CD4-positive, alpha-beta T cell treated with Interleukin-1 beta for 1 hour (primary cell): ENCODE measurements around the gene TSTD1.
"Not testable (repeated sequence)": the region's sequence is repeated elsewhere in the genome, so short reads cannot be mapped to it uniquely, and the experiment has no call there.

Experiments
- DNase-seq, 2 donors: peaks; one replicate each; pipeline ENCODE4 v3.0.0-alpha.2; 2020 to 2022

TSTD1 gene

GRCh38 chr1:161033751-161034150 is 5.0 kb downstream of the TSTD1 start:
- DNase-seq, result no peak

DNA sequence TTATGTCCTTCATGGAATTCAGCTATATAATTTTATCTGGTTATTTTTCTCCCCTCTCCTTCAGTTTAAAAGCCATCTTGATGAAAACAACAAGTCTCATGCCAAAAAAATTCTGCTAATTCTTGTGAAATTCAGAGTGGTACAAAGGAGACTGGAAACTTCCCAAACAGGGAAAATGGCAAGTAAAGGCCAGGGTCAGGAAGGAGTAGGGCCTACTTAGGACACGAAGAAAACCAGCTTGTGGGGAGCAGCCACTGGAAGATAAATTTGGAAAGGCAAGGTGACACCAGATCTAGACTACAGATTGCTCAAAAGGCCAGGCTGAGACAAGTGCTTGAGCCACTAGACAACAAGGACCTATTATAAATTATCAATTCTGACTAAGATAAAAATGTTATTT is 6.4 kb downstream of the TSTD1 start:
- no peak for DNase-seq

DNA sequence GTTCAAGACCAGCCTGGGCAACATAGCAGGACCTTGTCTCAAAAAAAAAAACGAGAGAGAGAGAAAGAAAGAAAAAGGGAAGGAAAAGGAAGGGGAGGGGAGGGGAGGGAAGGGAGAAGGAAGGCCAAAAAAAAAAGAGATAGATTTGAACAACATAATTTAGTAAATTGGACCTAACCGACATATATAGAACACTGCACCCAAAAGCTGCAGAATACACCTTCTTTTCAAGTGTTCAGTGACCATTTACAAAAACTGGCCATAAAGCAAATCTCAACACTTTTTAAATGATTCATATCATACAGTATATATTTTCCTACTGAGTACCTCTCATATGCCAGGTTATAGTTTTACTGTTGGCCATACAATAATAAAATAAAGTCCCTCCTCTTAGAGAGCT is 6.9 kb downstream of the TSTD1 start:
- no peak for DNase-seq

- not testable (repeated sequence) for DNase-seq
These were observed 9.3 kb downstream of the TSTD1 start for GRCh38 chr1:161029466-161029865.

GRCh38 chr1:161026954-161027353 is 11.8 kb downstream of the TSTD1 start:
- not testable (repeated sequence) for DNase-seq

GRCh38 chr1:161022432-161022831 is 16.3 kb downstream of the TSTD1 start:
- DNase-seq, result not testable (repeated sequence)

GRCh38 chr1:161021970-161022353 is 16.8 kb downstream of the TSTD1 start:
- DNase-seq, result no peak

GRCh38 chr1:161021165-161021969 is 17.4 kb downstream of the TSTD1 start:
- peak; percentile 93 to 95 for DNase-seq

GRCh38 chr1:161020509-161021164 is 18.1 kb downstream of the TSTD1 start, which contains the start of gene F11R:
Gene F11R (minus strand): TSS chr1:161021152. CDS start chr1:161021073, 79 bp downstream.
- DNase-seq, result no peak

DNA sequence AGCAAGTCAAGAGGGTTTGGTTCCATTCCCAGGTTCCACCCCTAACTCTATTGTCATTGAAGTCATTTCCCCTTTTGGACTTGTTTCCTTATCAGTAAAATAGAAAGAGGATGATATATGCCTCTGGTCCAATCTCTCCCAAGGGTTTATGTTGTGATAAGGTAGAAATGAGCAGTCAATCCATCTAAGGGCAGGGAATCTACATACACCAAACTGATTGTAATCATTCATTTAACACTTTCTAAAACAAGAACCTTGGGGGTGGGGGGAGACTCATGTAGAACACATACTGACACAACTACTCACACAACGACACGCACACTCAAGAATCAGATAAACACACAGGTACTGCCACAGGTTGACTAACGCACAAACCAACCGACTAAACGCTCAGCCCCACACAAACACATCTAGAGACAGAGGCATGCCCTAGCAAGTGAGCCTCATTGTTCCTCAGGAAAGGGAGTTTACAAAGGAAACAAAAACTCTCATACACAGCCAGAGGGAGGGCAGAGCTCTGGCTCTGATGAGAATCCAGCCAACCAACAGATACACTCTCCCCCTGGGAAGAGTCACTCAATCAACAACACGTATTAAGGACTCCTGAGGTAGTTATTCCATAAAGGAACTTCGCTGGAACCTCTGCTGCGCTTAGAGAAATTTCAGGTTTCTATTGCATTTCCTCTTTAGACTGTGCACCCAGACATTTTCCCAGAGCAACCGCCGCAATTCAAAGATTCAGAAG is 18.8 kb downstream of the TSTD1 start:
- no peak for DNase-seq

- not testable (repeated sequence) for DNase-seq
These were observed 19.6 kb downstream of the TSTD1 start for GRCh38 chr1:161019111-161019660.

- DNase-seq, result no peak
These were observed 20.2 kb downstream of the TSTD1 start for GRCh38 chr1:161018631-161018930.

GRCh38 chr1:161017756-161018630 is 20.8 kb downstream of the TSTD1 start:
- DNase-seq, result no peak

DNA sequence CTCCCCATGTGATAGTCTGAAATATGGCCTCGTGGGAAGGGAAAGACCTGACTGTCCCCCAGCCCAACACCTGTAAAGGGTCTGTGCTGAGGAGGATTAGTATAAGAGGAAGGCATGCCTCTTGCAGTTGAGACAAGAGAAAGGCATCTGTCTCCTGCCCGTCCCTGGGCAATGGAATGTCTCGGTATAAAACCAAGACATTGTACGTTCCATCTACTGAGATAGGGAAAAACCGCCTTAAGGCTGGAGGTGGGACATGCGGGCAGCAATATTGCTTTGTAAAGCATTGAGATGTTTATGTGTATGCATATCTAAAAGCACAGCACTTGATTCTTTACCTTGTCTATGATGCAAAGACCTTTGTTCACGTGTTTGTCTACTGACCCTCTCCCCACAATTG is 21.6 kb downstream of the TSTD1 start:
- DNase-seq, result not testable (repeated sequence)

- not testable (repeated sequence) for DNase-seq
These were observed 22.1 kb downstream of the TSTD1 start for GRCh38 chr1:161016683-161017082.

GRCh38 chr1:161013488-161014230 is 25.1 kb downstream of the TSTD1 start:
- DNase-seq, result peak; percentile 76 to 82

DNA sequence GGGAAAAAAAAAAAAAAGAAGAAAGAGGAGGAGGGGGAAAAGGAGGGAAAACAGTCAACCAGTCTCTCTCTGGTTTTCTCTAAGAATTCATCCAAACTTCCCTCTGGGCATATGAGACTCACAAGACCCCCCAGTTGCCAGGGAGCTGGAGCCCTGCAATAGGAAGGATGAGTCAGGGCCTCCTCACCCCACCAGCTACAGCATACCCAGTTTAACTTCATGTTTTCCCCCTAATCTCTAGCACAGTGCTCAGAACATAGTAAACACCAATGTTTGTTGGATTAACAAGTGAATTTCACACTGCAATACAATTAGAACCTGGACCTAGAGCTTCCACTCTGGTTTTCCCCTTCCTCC is 25.7 kb downstream of the TSTD1 start:
- DNase-seq, result peak in 1 of 2 donors; percentile 32

DNA sequence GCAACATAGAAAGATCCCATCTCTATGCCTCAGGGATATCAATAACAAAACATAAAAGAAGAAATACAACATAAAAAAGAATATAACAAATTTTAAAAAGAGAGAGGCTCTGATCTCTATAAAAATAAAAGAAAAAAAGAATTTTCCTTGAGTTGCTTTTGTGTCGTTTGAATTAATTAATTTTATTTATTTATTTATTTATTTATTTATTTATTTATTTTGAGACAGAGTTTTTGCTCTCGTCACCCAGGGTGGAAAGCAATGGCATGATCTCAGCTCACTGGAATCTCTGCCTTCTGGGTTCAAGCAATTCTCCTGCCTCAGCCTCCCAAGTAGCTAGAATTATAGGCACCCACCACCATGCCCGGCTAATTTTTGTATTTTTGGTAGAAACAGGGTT is 26.3 kb downstream of the TSTD1 start:
- no peak for DNase-seq

GRCh38 chr1:161009602-161010211 is 29.1 kb downstream of the TSTD1 start:
- no peak for DNase-seq

DNA sequence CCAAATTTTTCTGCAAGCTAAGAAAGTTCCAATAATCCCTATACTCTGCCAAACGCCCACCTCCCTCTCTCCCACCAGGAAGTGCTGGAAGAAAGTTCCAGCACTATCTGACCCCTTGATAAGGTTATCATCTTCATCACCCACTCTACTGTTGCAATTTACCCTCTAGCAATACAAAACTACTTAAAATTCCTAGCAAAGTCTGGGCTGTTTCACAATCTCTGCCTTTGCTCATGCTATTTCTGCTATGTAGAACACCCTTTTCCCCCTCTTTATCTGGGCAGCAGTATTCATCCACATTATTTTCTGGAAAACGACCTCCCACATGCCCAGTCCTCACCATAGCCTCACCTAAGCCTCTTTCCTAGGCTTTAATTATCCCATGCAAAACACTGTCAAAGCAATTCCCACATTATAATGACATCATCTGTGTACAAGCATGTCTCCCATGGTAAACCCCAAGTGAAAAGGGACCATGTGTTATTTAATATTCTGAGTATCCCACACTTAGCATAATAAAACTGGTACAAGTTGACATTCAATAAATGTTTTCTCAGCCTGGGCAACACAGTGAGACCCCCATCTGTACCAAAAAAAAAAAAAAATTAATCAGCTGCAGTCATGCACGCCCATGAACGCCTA is 29.8 kb downstream of the TSTD1 start:
- no peak for DNase-seq

GRCh38 chr1:161007369-161007768 is 31.4 kb downstream of the TSTD1 start:
- no peak for DNase-seq
